GM12891 (cell line): ENCODE measurements around the gene ILDR2.

ENCODE experiments used
- POLR2A ChIP-seq: IDR thresholded peaks from 2 replicates; pipeline ENCODE4 v1.6.1; 2011; ENCODE audit warnings: low read depth, low read length, control low read depth
- POLR2AphosphoS5 ChIP-seq: IDR thresholded peaks from 2 replicates; pipeline ENCODE4 v1.6.1; 2011; ENCODE audit warnings: low read depth, low read length, control low read depth
- TAF1 ChIP-seq: IDR thresholded peaks from 2 replicates; pipeline ENCODE4 v1.6.1; 2011; ENCODE audit warnings: low read depth, low read length, control low read depth

DNA sequence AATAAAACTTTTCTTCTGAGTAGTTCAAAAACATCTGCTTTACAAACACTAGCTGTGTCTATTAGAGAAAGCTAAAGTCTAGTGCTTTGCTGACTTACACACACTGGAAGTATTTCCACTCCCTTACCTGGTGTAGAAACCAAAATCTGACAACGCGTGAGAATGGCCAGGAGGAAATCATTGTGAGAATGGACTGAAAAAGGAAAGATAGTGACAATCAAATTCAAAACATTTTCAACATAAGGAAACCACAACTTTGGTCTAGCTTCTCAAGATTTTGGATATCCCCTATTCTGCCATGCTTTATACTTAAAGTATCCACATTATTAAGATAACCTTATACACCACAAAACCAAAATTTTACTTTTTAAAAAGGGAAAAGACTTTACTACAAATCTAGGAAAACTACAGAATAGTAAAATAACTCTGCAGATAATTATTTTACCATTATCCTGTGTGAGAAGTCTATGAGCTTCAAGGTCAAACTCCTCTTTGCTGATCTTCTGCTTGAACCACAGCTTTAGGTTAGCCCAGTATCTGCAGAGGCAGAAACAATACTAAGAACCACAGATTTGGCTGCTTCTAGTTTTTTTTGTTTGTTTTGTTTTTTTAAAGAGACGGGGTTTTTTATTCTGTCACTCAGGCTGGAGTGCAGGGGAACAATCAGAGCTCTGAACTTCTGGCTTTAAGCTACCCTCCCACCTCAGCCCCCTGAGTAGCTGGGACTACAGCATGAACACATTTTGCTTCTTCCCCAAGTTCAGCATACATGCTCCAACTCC, 105.8 kb downstream of the ILDR2 start:
- TF ChIP-seq POLR2A (no peak), TAF1 (no peak), POLR2AphosphoS5 (no peak)
